Stimulated activated CD4-positive, alpha-beta T cell treated with anti-CD3 and anti-CD28 coated beads, TNF-alpha, amount 100 ng/mL, for 48 hours (primary cell): ENCODE data around the gene EYA2.

Experiments
- DNase-seq, 3 donors: peaks; one replicate each; pipeline ENCODE4 v3.0.0-alpha.2; 2020; ENCODE audit warnings: low read depth in 3 of 3

The EYA2 gene

GRCh38 chr20:47007826-47008655 lies 113.4 kb downstream of the EYA2 start:
- no peak for DNase-seq

DNA sequence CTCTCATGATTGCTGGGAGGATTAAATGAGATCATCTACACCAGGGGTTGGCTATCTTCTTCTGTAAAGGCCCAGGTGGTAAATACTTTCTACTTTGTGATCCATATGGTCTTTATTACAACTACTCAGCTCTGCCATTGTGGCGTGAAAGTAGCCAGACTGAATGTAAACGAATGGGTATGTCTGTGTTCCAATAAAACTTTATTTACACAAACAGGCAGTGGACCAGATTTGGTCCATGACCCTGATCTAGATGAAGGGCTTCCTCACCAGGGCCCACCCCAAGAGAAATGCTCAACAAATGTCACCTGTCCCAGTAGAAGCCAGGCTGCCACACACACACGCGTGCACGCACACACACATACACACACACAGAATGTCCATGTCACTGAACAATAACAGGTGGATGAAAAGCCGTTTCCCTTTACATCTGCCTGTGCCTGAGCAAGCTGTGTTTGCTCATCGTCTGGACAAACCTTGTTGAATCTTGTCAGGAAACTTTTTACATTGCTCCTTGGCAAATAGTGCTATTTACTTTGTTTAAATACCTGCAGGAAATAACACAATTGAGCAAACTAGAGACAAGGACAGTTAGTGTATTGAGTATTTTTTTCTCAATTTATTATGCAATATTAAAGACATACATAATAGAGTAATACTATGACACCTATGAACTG lies 114.3 kb downstream of the EYA2 start:
- no peak for DNase-seq

GRCh38 chr20:47009784-47010183 lies 115.1 kb downstream of the EYA2 start:
- DNase-seq, result no peak

DNA sequence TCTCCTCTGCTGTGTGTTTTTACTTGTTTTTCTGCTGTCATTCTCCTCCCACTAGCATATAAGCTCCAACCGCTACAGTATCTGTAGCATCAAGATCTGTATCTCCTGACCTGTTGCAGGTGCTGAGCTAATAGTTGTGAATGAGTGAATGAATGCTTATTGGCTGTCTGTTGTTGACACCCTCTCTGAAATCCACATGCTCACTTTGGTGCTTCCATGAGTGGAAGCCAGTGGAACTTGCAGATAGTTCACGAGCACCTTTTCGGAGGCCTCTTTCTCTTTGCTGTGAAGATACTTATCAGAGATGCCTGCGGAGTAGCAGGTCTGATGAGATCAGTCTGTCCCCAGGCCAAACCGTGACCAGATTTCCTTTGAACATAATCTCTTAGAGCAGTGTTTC lies 117.3 kb downstream of the EYA2 start:
- DNase-seq, result no peak

DNA sequence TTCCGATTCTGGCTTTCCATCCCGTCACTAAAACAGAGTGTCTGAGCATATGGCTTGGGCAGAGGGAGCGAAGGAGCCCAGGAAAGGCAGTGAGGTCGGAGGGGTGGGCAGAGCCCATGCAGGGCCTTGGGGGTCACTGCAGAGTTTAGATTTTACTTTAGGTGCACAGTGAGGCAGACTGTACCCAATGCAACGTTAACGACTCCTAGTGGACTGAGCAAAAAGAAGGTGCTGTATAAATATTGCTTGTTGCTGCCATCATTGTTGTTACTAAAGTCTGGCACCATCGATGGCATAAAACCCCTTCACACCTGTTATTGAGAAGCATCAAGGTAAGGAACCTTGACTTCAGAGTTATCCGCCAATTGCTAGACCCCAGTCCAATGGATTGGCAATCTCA lies 119.0 kb downstream of the EYA2 start:
- no peak for DNase-seq

- DNase-seq, result no peak
Measured at GRCh38 chr20:47016068-47016664, 121.5 kb downstream of the EYA2 start.

DNA sequence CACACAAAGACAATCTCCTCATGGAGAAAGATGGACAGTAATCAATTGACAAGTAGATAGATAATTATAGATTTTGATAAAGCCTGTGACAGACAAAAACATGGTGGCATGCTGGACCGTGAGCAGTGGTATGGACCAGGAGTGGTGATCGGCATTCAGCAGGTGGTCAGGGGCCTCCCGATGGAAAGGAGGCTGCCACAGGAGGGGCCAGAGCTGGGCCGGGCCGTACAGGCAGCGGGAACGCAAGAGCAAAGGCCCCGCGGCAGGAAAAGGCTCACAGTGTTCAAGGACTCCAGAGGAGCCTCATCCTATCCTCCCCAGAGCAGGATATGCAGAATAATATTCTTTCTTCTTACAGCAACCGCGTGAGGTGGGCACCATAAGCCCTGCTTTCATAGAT lies 123.7 kb downstream of the EYA2 start:
- DNase-seq, result no peak

GRCh38 chr20:47019121-47019824 lies 124.6 kb downstream of the EYA2 start:
- DNase-seq, result no peak

GRCh38 chr20:47020231-47020630 lies 125.6 kb downstream of the EYA2 start:
- DNase-seq, result no peak

GRCh38 chr20:47021850-47022249 lies 127.2 kb downstream of the EYA2 start:
- no peak for DNase-seq

DNA sequence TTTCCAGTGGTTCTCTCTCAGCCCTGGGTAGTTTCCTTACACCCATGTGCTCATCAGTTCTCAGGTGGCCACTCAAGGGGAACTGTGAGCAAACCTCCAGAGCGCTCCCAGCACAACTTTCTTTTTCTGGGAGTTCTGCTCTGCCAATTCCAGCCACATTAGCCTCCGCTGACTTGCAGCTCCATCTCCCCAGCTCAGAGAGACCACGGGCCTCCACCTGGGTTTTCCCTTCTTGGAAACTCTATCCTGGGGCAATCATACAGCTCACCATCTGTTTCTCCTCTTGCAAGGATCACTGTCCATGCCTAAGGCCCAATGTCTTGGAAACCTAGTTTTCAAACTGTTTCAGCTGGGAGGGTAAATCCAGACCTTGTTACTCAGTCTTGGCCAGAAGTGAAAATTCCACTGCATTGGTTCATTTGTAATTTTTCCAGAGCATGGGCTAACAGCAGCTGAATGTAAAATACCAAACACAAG lies 129.9 kb downstream of the EYA2 start:
- no peak for DNase-seq

DNA sequence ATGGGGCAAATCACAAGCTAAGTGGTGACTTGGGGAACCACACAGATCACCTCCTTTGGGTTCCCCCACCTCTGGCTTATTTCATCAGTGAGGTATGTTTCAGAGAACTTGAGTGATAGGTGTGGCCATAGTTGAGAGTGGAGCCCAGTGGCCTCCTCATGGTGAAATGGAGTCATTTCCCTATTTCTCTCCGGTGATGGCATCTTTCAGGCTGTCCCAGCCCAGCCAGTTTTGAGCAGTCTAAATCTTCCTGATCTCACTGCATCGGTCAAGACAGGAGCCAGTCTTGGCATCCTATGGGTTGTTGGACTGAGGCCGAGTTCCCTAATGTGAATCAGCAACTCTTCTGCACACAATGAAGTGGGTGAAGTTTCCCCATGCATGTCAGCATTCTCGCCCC lies 132.4 kb downstream of the EYA2 start:
- DNase-seq, result no peak

GRCh38 chr20:47027456-47027855 lies 132.8 kb downstream of the EYA2 start:
- DNase-seq, result no peak

- no peak for DNase-seq
Measured at GRCh38 chr20:47028487-47028886, 133.8 kb downstream of the EYA2 start.

DNA sequence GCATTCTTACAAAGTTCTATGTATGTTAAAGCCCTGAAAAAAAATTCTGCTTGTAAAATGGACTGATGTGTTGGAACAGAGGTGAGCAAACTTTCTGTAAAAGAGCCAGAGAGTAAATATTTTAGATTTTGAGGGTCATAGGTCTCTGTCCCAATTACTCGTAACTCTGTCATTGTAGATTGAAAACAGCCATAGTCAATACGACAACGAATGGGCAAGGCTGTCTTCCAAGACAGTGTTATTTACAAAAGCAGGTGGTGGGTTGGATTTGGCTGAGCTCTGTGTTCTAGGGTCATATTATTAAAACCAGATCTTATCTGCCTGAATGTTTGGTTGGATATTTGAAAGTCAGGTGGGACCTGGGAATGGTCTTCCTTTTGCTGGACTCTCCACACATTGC lies 135.2 kb downstream of the EYA2 start:
- no peak for DNase-seq

GRCh38 chr20:47030271-47030810 lies 135.7 kb downstream of the EYA2 start:
- no peak for DNase-seq

- DNase-seq, result no peak
Measured at GRCh38 chr20:47031004-47031403, 136.4 kb downstream of the EYA2 start.

DNA sequence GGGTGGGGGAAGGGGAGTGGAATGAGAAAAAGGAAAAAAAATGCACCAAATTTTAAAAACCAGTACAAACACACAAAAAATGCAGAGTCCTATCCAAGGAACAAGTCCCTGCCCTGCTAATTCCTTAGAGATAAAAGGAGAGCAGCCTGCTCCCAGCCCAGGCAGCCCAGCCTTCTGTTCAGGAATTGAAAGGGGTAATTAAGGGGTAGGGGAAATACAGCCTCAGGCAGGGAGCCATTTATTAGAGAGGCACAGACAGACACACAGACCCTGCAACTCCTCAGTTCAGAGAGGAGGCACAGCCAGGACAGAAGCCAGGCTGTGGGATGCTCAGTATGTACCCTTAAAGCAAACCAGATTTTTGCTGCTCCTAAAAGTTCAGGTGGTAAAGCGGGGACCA lies 137.2 kb downstream of the EYA2 start:
- DNase-seq, result no peak

DNA sequence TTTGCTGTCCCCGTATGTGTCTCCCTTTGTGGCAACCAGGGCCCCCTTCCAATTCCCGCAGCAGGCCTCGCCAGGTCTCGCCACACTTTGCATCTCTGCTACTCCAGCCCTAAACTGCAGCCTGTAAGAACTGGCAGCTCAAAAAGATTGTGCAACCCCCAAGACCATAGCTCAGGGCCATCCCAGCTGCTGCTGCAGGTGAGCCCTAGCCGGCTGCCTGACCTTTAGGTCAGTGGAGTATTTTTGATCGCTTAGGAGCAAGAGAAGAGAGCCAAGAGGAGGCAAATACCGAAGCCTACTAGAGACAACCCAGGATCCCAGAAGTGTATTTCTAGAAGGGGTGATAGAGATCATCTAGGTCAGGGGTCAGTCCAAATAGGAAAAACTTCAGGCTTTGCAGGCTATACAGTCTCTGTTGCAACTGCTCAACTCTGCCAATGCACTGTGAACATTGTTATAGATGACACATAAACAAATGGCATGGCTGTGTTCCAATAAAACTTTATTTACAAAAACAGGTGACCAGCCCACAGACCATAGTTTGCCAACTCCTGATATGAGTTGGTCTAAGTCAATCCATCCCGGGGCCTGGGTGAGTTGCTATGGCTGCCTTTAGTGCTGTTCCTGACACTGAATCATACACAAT lies 138.4 kb downstream of the EYA2 start:
- no peak for DNase-seq

- DNase-seq, result no peak
Measured at GRCh38 chr20:47033665-47034064, 139.0 kb downstream of the EYA2 start.

GRCh38 chr20:47035026-47035590 lies 140.5 kb downstream of the EYA2 start:
- DNase-seq, result no peak
